Endothelial cell of umbilical vein (primary cell): ENCODE results near the gene EIF2A. TPM values are rescaled to one million over a fixed set of nuclear protein-coding genes. Genes with fewer than 3 reads are reported as not detected.

Source experiments
- BruUV-seq: library from RNA; stranded (reverse); fragments of 400-500 nt; replicated peaks from 2 replicates; lab custom pipeline; 2021; lab: Mats Ljungman, UMichigan
- CTCF ChIA-PET: fragments of 300-600, 350-600 bp; sonication (Branson Sonifier 250); formaldehyde crosslinking; loops from one replicate; lab custom pipeline; 2021; ENCODE audit warnings: antibody characterized with exemption, inconsistent platforms; lab: Charles Lee
- POLR2A ChIA-PET: fragments of 300-600, 350-600 bp; sonication (Branson Sonifier 250); formaldehyde crosslinking; loops from one replicate; lab custom pipeline; 2021; ENCODE audit warnings: antibody characterized with exemption, inconsistent platforms; lab: Charles Lee
- DNase-seq: peaks from one replicate; pipeline ENCODE4 v3.0.0-alpha.2; 2011; ENCODE audit warnings: low read depth, low spot score
- FAIRE-seq: peaks from 2 replicates; lab custom pipeline; 2011; peaks lifted over from hg19 to GRCh38; lab: Jason Lieb, UNC
- H2AFZ ChIP-seq: 2 replicates; pipeline ENCODE4 v1.6.0; 2012; ENCODE audit warnings: low read depth, low read length, control low read depth, inconsistent platforms
- H3K27ac ChIP-seq: 2 replicates; pipeline ENCODE4 v1.5.1; 2011; ENCODE audit warnings: low read depth, mild to moderate bottlenecking, control low read depth, low read length, moderate library complexity; ENCODE audit not compliant: insufficient read depth
- H3K27me3 ChIP-seq, 2 experiments: 2 replicates each; pipeline versions ENCODE4 v1.6.0 to v1.6.1; 2011; ENCODE audit warnings: low read length in 2 of 2, mixed read lengths in 1 of 2; ENCODE audit not compliant: control insufficient read depth in 2 of 2, insufficient read depth in 2 of 2
- H3K36me3 ChIP-seq, 2 experiments: 2 replicates in 1 of 2; 3 replicates in 1 of 2; pipeline ENCODE4 v1.5.1; 2011; ENCODE audit warnings: low read length in 2 of 2, mild to moderate bottlenecking in 1 of 2, moderate library complexity in 1 of 2; ENCODE audit not compliant: control insufficient read depth in 2 of 2, insufficient read depth in 2 of 2; ENCODE audit errors: extremely low read depth in 1 of 2
- H3K4me1 ChIP-seq: 3 replicates; pipeline ENCODE4 v1.5.1; 2011; ENCODE audit warnings: mild to moderate bottlenecking, low read length; ENCODE audit not compliant: control insufficient read depth, insufficient read depth; ENCODE audit errors: extremely low read depth
- H3K4me2 ChIP-seq: 2 replicates; pipeline ENCODE4 v1.6.1; 2011; ENCODE audit warnings: low read length, control low read depth, mixed read lengths; ENCODE audit not compliant: insufficient read depth
- H3K4me3 ChIP-seq, 3 experiments: fragments of 200-600 bp in 1 of 3; sonication (generic), shearing (Covaris generic) in 1 of 3; replicated peaks in 1 of 3; 2 replicates each; pipeline ENCODE4 v1.5.1; 2011 to 2016; ENCODE audit warnings: control low read depth in 3 of 3, low read length in 3 of 3, mild to moderate bottlenecking in 2 of 3, inconsistent platforms in 1 of 3, low read depth in 1 of 3, moderate library complexity in 1 of 3; ENCODE audit not compliant: insufficient read depth in 1 of 3
- H3K79me2 ChIP-seq: 2 replicates; pipeline ENCODE4 v1.6.0; 2012; ENCODE audit warnings: low read length, inconsistent platforms; ENCODE audit not compliant: control insufficient read depth, insufficient read depth
- H3K9ac ChIP-seq: replicated peaks from 2 replicates; pipeline ENCODE3; 2011; ENCODE audit warnings: low read length, control low read depth; ENCODE audit not compliant: insufficient read depth; ENCODE audit errors: extremely low read depth
- H3K9me1 ChIP-seq: replicated peaks from 3 replicates; pipeline ENCODE4 v1.6.0; 2011; ENCODE audit warnings: mild to moderate bottlenecking, low read length; ENCODE audit not compliant: control insufficient read depth, insufficient read depth; ENCODE audit errors: extremely low read depth
- H3K9me3 ChIP-seq: replicated peaks from 2 replicates; pipeline ENCODE4 v1.5.1; 2012; ENCODE audit warnings: low read length, inconsistent platforms; ENCODE audit not compliant: control insufficient read depth, insufficient read depth
- H4K20me1 ChIP-seq: replicated peaks from 2 replicates; pipeline ENCODE3; 2011; ENCODE audit warnings: mild to moderate bottlenecking, low read length; ENCODE audit not compliant: control insufficient read depth, insufficient read depth; ENCODE audit errors: extremely low read depth
- EZH2 ChIP-seq: IDR thresholded peaks from 2 replicates; pipeline ENCODE4 v1.6.1; 2012; ENCODE audit warnings: borderline replicate concordance, low read depth, mild to moderate bottlenecking, moderate library complexity, low read length, inconsistent platforms; ENCODE audit not compliant: severe bottlenecking
- FOS ChIP-seq: IDR thresholded peaks from 2 replicates; pipeline ENCODE4 v1.6.1; 2011; ENCODE audit warnings: mild to moderate bottlenecking, low read length, moderate library complexity, borderline replicate concordance; ENCODE audit not compliant: insufficient read depth
- GATA2 ChIP-seq: IDR thresholded peaks from 2 replicates; pipeline ENCODE4 v1.7.0; 2011; ENCODE audit warnings: low read depth, mild to moderate bottlenecking, moderate library complexity, mixed read lengths, low read length; ENCODE audit not compliant: insufficient read length, insufficient read depth
- JUN ChIP-seq: IDR thresholded peaks from 2 replicates; pipeline ENCODE4 v1.6.1; 2011; ENCODE audit warnings: borderline replicate concordance, low read depth; ENCODE audit not compliant: insufficient read length, insufficient read depth
- MYC ChIP-seq: IDR thresholded peaks from one replicate; pipeline ENCODE4 v1.6.1; 2011; ENCODE audit warnings: mild to moderate bottlenecking, low read depth, low read length
- POLR2A ChIP-seq: IDR thresholded peaks from 2 replicates; pipeline ENCODE4 v1.6.1; 2012; ENCODE audit warnings: low read depth, mild to moderate bottlenecking, control low read depth, low read length
- POLR2AphosphoS5 ChIP-seq: IDR thresholded peaks from 2 replicates; pipeline ENCODE4 v1.6.1; 2012; ENCODE audit warnings: low read depth, mild to moderate bottlenecking, control low read depth, low read length, moderate library complexity; ENCODE audit not compliant: insufficient read depth
- dilution Hi-C: fragments of 300-500 bp; cut with MboI; formaldehyde crosslinking; loops from one replicate; pipeline ENCODE4 v1.15.0; 2019; ENCODE audit warnings: low sequenced_read_pairs; ENCODE audit not compliant: extremely low pct_ligation_motif_present
- intact Hi-C: fragments of 100-400 bp; cut with micrococcal nuclease; formaldehyde crosslinking; loops from one replicate; pipeline ENCODE4 v1.10.0; 2022
- polyA plus RNA-seq, 4 experiments: library from polyadenylated mRNA; depleted of rRNA in 3 of 4; stranded (reverse) in 3 of 4; unstranded in 1 of 4; fragments of >200 nt; gene quantifications; 2 replicates each; pipeline versions ENCODE4 v1.2.1 to v1.2.3, GENCODE V29; 2011 to 2012; ENCODE audit warnings: missing spikeins in 1 of 4
- total RNA-seq: library from RNA; stranded (reverse); gene quantifications from 2 replicates; pipeline ENCODE4 v1.2.3, GENCODE V29; 2021
- TF ChIP-seq, protein P1 (sequence below), 2 donors: IDR thresholded peaks; 1 replicate in 1 of 2; 2 replicates in 1 of 2; pipeline ENCODE4 v1.5.1; 2011; ENCODE audit warnings: low read length in 2 of 2, mild to moderate bottlenecking in 2 of 2, moderate library complexity in 2 of 2, control low read depth in 1 of 2, inconsistent platforms in 1 of 2, low read depth in 1 of 2; ENCODE audit not compliant: insufficient read depth in 1 of 2; ENCODE audit errors: extremely low read depth in 1 of 2
- TF ChIP-seq, protein P2 (sequence below): IDR thresholded peaks from 2 replicates; pipeline ENCODE4 v1.6.1; 2011; ENCODE audit not compliant: insufficient read depth, insufficient read length

The EIF2A gene
- total and polyA plus RNA-seq, 2 donors (not counting 3 experiments of a cell fraction or from before 2014, with no cell fraction given) = 85.2 to 97.6 TPM

DNA sequence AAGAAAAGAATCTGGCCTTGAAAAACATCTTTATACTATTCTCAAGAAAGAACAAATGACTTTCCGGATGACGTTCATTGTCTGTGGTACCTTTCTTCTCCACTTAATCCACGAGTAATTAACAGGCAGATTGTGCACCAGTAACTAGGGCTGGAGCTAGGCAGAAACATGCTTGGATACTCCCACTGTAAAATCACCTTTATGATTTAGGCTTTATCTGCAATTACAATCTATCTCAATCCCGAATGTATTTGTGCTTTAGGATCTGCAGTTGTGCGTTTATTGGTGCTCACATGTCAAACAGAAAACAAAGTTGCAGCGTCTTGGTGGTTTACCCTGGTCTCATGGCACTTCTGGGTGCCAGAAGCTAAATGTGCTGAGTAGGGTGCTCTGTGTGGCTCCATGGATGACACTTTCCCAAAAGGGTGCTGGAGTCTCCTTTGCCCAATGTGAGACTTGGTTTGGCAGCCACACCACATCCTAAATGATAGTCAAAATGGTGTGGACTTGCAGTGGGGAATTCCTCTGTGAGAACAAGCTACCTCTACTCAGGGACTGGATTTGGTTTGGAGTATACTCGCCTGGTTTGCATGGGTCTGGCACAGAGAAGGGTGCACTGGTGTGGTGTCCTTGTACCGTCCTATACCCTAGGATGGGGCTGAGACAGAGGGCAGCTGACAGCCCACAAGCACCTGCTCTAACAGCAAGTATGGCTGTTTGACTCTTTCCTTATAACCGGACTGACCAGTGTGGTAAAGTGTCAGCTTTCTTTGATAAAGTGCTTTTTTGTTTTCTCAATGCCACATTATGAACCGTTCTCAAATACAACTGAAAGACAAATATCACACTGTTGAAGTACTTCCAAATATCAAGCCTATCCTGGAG is 8.0 kb upstream of the EIF2A start:
- Histone ChIP-seq H3K79me2 (peaks cover 11% of the 10 kb centered on the region), H2AFZ (no peak overlapping the region), H3K27ac (no peak overlapping the region), H3K9ac (no peak overlapping the region), H3K36me3 (peaks cover 0 to 9% of the 10 kb centered on the region in 2 experiments), H3K4me1 (no peaks in the 10 kb centered on the region), H3K27me3 (no peaks in the 10 kb centered on the region), H3K4me2 (no peak overlapping the region), H3K9me3 (no peaks in the 10 kb centered on the region), H4K20me1 (no peaks in the 10 kb centered on the region), H3K9me1 (no peaks in the 10 kb centered on the region), H3K4me3 (no peak overlapping the region)
- FAIRE-seq (no peak), DNase-seq (no peak)
- dilution Hi-C loops (no loop called here), intact Hi-C loops (no loop called here)
- ChIA-PET POLR2A (no interaction called here), CTCF (interaction anchor here (1.0 to 1.3 kb wide), 3 partner anchors 10 to 23 kb away, joined by 3 to 4 read pairs (median 4); no protein-coding TSS in a partner anchor)
- no TSS peak for BruUV-seq
- no peak for TF ChIP-seq POLR2A
- TF ChIP-seq FOS = no peak
- TF ChIP-seq MYC = no peak
- no peak for TF ChIP-seq GATA2
- TF ChIP-seq, protein P1, sequence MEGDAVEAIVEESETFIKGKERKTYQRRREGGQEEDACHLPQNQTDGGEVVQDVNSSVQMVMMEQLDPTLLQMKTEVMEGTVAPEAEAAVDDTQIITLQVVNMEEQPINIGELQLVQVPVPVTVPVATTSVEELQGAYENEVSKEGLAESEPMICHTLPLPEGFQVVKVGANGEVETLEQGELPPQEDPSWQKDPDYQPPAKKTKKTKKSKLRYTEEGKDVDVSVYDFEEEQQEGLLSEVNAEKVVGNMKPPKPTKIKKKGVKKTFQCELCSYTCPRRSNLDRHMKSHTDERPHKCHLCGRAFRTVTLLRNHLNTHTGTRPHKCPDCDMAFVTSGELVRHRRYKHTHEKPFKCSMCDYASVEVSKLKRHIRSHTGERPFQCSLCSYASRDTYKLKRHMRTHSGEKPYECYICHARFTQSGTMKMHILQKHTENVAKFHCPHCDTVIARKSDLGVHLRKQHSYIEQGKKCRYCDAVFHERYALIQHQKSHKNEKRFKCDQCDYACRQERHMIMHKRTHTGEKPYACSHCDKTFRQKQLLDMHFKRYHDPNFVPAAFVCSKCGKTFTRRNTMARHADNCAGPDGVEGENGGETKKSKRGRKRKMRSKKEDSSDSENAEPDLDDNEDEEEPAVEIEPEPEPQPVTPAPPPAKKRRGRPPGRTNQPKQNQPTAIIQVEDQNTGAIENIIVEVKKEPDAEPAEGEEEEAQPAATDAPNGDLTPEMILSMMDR (IDR thresholded peaks at IDR 0.05; ENCODE audit: extremely low read depth in 1 of 2, insufficient read depth in 1 of 2, low read depth in 1 of 2, low read length in 2 of 2) = no peak
- no peak for TF ChIP-seq EZH2
- no peak for TF ChIP-seq JUN
- no peak for TF ChIP-seq POLR2AphosphoS5
- TF ChIP-seq, protein P2, sequence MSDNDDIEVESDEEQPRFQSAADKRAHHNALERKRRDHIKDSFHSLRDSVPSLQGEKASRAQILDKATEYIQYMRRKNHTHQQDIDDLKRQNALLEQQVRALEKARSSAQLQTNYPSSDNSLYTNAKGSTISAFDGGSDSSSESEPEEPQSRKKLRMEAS = no peak
